HG03442 (cell line): ENCODE measurements around the gene LRRC2.
"Not testable (repeated sequence)": the region's sequence is repeated elsewhere in the genome, so short reads cannot be mapped to it uniquely, and the experiment has no call there.

Experiments used
- ATAC-seq: cut with Tn5 transposase; IDR thresholded peaks from one replicate; pipeline ENCODE4 v1.9.1; 2021; ENCODE audit warnings: mild to moderate bottlenecking, moderate library complexity; ENCODE audit not compliant: unreplicated experiment

The LRRC2 gene

DNA sequence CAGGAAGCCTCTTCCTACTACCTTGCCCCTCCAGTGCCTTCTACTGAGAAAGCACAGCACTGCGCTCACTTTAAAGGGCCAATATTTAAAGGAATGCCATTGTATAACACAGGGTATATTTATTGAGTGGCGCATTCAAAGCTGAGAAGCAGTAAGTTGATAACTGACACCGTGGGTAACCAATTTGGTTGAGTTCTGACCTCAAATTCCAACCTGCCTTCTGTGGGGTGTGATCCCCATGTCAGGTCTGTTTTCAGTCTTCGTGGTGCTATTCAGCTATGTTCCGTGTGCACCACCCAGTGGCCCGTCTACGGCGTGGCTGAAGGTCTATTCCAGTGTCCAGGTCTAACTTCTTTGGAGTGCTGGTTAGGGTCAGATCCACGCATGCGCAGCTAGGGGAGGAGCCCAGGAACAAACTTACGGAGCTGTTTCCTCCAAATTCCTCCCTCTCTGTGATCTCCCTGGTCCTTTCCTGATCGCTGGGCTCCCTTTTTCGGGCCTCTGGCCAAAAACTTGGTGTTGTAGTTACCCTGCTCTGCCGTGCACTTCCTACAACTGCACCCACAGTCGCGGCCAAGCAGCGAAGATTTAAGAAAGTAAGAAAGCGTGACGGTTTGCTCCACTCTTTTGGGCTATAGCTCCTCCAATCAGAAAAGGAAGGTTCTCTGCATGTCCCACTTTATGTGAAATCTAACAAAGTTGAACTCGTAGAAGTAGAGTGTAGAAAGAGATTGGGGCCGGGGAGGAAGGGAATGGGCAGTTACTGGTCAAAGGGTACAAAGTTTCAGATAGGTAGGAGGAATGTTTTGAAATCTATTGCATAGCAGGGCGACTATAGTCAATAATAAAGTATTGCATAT, 7.7 kb downstream of the LRRC2 start:
- peak; percentile 85 for ATAC-seq

DNA sequence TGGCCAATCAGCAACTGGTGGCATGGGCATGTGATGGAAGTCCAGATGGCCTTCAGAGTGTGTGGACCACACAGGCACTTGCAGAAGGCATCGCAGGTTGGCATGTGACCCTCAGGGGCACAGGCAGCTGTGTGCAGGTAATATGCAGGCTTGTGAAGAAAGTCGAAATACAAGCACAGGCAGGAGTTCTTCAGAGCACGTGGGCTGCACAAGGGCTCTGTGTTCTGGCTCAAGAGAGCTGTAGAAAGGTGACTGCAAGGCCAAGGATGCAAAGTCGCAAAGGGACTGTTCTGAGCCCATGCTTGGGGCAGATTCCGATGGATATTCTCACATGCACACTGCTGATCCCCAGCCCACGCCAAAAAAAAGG, 8.3 kb downstream of the LRRC2 start:
- ATAC-seq = no peak

DNA sequence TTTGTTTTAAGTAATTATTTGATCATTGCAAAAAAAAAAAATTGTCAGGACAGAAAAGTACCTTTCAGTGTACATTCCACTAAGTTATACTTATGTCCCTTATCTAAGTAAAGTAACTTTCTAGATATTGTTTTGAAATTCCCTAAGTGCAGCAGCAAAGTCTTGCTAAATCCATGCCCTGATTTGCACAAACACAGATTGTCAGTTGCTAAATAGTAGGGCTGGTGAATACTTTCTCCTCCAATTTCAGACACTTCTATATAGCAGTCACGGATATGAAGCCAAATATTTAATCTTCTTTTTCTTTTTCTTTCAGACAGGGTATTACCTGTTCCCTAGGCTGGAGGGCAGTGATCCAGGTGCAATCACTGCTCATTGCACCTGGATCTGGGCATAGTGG, 12.9 kb downstream of the LRRC2 start:
- ATAC-seq = no peak

DNA sequence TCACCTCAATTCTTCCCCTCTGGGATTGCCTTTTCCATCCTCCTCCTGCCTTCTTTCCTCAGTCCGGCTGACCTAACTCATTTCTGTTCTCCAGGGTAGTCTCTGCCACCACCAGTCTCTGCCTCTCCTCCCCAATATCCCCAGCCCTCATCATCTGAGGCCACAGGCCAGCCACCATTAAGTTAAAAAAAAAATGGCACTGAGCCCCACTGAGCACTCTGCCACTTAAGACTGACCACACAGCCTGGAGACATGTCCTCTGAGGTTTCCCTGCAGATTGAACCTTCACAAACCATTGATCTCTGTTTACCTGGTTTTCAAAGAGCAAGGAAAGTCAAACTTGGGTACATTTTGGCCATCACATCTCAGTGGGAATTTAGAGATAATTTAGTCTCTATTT, 13.6 kb downstream of the LRRC2 start:
- no peak for ATAC-seq

DNA sequence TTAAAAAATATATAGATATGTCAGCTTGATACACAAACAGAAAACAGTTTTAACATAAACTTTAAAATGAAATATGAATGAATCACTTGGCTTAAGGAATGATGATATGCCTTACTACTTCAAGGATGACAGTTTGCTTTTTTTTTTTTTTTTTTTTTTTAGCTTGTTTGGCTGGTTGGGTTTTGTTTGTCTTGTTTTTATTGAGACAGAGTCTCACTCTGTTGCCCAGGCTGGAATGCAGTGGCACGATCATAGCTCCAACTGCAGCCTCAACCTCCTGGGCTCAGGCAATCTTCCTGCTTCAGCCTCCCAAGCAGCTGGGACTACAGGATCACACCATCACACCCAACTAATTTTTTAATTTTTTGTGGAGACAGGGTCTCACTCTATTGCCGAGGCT, 14.5 kb downstream of the LRRC2 start:
- no peak for ATAC-seq

DNA sequence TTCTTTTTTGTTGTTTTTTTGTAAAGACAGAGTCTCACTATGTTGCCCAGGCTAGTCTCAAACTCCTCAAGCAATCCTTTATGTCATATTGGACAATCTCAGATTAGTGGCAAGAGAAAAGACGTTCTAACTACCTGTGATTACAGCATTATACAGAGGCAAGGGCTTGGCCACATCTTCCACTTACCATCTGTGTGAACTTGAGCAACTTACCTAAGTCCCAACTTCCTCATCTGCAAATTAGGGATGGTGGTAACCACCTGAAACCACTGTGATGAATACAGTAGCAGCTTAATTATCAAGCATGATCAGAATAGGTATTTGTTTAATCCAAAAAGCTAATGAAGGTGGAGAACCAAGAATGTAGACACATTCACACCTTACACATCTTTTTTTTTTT, 16.1 kb downstream of the LRRC2 start:
- ATAC-seq = no peak

DNA sequence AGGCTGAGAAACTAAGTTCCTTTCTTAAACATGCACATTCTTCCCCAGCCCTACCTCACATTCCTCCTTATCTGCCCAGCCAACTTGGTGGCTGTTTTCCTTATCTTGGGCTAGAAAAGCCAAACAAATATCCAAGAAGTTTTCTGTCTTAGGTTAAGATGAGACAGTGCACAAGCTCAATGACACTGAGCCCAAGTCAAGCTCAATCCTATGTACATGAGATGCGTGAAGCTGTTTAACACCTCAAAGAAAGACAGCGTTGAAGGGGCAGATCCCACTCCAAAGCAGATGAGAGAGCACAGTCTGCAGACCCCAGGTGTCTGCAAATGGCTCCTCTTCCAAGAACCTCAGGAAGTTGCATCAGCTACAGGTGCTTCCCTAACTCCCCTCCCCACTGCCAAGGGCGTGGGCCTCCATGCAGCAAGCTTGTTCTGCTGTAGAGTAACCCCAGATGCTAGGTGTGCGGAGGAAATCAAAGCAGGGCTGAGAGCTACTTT, 16.6 kb downstream of the LRRC2 start:
- ATAC-seq = no peak

DNA sequence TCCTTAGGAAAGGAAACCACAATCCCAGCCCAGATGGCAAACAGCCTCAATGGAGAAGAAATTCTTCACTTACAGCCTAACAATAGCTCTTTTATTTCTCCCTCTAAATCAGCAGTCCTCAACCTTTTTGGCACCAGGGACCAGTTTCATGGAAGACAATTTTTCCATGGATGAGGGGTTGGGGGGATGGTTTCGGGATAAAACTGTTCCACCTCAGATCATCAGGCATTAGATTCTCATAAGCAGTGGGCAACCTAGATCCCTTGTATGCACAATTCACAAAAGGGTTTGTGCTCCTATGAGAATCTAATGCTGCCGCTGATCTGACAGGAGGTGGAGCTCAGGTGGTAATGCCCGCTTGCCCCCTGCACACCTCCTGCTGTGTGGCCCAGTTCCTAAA, 17.5 kb downstream of the LRRC2 start:
- not testable (repeated sequence) for ATAC-seq

DNA sequence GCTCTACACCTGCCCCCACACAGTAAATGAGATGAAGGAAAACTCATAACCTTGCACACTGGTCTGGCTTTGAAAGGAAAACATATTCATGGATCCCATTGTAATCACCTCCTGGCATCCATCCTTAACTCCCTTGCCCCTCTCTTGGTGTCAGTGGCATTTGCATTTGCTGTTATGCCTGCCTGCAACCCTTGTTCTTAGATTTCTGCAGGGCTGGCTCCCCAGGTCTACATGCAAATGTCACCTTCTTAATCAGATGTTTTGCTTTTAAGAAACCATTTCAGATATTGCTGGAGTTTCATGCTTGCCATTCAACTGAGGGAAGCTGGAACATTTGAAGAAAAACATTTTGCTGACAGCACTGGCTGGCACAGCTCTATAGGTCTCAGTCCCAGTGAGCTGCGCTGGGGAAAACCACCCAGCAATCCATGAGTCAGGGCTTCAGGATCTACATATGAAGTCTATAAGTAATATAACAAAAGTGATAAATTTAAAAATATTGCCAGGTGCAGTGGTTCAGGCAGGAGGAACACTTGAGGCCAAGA, 19.1 kb downstream of the LRRC2 start:
- no peak for ATAC-seq

DNA sequence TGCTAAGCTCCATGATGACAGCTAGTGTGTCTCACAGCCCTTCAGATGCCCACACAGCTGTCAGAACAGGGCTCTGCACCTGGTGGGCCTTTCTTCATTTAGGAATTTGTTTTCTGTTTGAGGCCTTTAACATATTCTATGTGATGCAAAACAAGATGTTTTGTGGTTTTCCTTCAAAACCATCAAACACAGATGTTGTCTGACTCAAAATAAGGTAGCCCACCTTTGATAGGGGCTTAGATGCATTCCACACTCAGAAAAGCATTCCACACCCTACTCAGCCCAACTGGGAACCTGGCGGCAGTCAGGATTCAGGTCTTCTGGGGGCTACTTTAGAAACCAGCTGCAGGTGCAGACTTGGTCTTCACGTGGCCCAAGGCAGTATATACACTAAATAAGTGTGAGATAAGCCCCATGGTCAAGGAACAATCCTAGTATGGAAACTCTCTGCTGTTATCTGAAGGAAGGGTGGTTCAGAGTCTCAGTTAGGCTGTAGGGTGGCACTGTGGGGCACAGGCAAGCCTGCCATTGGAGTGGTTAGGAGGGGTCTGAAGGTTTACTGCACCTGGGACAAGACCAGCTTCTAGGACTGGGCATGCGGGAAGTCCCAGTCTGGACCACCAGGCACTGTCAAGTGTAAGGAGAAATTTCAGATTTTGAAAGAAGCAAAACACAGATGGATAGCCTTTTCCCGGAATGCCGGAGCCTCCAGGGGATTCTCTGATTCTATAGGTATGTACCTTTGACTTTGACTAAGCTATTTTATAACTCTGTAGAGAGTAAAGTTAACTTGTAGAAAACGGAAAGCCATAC, 20.1 kb downstream of the LRRC2 start:
- ATAC-seq = no peak

DNA sequence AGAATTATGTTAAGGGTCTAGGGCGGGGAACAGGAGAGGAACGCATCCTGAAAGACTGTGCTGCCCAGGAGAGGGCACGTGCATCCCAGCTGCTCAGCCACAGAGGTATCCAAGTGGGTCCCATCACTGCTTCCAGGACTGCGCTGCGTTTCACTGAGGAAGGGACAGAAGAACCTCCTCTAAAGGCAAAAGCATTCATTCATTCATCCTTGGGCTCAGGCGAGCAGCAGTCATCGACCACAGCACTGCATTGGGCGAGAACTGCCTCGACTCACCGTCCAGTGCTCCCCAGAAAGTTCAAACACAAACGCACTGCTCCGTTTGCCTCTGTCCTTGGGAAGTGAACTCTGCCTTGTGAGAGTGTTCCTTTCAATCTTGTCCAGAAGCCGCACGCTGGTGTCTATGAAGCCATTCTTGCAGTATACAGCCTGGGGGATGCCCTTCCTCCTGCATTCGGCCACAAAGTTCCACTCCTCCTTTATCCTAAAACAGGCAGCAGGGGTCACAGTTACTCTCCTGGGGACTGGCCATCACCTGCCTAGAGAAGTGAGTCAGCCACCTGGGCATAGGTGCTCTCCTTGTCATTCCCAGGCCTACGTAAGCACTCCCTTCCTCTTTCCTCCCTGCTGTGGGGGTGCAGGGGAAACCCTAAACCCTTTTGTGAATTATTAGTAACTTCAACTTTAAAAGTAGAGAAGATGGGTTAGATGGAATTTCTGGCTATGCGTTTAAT, 21.2 kb downstream of the LRRC2 start:
- ATAC-seq = no peak

DNA sequence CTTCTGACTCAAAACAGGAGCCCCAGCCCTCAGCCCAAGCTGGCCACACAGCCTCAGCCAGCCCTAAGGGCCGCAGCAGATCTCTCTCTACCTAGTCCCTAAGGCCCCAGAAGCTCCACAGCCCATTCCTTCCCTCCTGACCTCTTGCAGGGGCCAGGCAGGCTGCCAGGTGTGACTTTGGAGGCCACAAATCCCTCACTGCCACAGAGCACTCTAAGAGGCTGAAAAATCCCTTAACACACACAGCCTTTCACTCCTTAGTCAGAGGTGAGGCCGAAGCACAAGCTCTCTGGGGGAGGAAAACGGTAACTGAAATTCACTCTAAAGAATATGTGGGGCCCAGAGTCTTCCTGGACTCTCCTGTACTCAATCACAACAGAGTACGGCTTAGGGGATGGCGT, 23.3 kb downstream of the LRRC2 start:
- no peak for ATAC-seq

DNA sequence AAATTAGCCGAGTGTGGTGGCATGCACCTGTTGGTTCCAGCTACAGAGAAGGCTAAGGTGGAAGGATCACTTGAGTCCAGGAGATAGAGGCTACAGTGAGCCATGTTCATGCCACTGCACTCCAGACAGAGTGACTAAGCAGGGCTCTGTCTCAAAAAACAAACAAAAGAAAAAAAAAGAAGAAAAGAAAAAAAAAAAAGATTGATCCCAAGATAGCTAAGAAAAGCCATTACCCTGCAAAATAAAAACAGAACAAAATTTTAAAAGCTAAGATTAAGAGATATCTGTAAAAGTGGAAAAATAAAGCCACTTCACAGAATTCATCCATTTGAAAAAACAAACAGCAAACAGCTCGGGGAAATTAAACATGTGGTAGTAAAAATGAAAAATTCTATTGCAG, 23.8 kb downstream of the LRRC2 start:
- ATAC-seq = no peak

DNA sequence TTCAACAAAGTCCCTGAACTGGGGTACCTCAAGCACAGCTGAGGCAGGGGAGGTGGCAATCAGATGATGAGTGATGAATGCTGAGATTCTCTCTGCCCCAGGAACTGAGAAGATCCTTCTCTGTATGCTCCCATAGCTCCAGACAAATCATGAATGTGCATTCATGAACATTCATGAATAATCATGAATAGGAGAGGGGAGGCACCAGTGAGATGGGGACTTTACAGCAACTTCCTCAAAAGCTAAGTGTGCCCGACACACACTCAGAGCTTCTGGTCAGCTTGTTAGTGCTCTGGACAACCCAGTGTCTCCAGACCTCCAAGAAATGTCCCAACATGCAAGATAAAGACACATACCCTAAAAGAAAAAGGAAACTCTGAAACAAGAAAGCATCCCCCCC, 24.3 kb downstream of the LRRC2 start:
- no peak for ATAC-seq

DNA sequence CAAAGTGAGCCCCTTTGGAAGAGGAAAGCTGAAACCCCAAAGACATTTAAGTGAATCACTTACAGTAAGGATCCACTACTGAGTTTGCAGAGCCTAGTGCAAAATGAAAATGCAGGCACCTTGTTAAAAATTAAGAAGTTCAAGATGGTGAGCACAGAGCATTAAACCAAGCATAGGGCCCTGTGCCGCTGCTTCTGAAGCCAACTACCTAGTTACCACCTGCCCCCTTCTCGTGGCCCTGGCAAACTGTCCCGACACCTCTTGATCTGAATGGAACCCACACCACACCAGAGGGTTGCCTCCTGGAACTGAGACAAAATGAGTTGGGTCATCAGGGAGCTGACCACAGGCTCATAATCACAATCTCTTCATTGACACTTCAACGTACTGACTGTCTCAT, 25.6 kb downstream of the LRRC2 start:
- ATAC-seq = no peak

DNA sequence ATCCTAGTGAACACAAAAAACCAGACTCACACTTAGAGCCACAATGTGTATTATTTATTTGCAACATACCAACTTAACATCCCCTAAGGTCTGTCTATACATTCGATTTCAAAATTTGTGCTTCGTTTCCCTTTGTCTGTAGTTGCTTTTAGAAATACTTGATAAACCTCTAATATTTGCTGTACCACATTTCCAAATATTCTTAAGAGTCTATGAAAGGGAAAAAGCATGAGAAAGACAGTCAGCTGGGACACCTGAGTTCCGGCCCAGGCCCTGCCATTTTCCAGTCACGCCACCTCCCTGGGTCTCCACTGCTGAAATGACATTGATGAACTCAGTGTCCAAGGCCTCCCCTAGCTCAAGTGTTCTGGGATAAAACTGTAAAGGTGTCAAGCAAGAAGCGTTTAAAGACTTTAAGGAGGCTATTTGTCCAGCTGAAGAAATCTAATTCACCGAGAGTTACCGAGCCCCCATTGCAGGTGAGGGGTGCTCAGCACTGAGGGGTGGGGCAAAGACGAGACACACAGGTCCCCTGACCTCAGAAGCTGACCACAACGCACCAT, 26.6 kb downstream of the LRRC2 start:
- ATAC-seq = no peak

DNA sequence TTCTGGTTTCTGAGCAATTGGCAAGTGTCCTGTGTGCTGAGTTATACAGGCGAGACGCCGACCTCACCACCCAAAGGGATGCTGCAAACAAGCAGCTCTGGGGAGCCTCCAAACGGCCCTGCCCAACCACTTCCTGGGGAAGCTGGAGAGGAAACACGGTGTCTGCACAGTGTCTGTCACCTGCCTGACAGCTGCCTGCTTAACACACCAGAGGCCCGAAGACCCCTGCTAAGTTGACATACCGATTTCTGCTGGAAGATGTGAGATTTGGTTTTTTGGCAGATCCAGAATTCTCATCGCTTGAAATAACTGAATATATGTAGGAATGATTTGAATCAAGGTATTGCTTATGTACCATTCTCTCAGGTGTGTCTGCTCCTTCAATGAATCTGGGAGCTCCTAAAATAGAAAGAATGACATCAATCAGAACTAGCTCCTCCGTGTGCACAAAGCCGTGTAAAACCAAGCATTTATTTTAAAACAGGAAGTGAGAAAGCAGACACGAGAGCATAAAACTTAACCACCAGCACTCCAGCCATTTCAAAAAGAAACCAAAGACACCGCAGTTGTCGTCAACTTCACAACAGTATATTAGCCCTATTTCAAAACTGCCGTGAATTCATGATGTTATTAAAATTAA, 27.2 kb downstream of the LRRC2 start:
- peak; percentile 77 for ATAC-seq

DNA sequence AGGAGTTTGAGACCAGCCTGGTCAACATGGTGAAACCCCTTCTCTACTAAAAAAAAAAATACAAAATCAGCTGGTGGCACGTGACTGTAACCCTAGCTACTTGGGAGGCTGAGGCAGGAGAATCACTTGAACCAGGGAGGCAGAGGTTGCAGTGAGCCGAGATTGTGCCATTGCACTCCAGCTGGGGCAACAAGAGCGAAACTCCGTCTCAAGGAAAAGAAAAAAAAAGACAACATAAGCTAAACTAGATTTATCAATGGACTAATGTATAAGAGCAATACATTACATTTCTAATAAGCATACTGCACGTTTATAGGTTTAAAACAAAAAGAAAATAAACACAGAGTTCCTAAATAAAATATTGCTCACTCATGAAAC, 27.7 kb downstream of the LRRC2 start:
- ATAC-seq = not testable (repeated sequence)

DNA sequence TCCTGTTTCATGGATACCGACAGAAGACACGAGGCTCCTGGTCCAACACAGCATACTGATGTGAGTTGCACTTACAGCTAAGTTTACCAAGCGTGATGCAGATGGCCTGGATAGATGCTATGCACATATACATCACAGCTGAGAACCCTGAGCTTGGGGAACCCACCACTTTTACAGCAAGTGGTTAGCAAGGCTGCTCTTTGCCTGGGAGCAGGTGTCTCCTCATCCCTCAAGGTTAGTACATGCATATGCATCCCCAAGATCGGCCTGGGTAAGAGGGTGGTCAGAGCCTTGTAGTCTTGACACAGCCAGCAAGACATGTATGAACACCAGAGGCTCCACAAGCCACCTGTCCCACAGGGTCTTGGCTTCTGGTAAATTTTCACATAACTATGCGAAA, 28.3 kb downstream of the LRRC2 start:
- no peak for ATAC-seq

DNA sequence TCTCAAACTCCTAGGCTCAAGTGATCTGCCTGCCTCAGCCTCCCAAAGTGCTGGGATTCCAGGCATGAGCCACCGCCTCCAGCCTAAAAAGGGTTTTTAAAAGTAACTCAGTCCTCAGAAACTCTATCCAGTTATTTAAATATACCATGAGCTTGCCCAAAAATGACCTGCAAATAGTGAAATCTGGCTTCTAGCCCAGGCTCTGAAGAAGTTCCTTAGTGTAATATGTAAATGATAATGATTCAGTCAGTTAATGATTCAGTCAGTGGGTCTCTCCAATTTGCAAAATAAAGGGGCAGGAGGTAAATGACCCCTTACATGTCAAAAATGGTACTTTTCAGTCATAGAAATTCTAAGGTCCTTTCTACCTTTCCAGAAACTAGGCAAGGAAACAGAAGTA, 28.8 kb downstream of the LRRC2 start:
- no peak for ATAC-seq
